Neural cell (in vitro differentiated cells): Measurements from ENCODE around the gene ZNF709. TPM values are rescaled to one million over a fixed set of nuclear protein-coding genes. Genes with fewer than 3 reads are reported as not detected.

Experiments
- H2AFZ ChIP-seq: fragments of 200-600, 300-800 bp; sonication (generic), shearing (Covaris generic); 2 replicates; pipeline ENCODE4 v1.6.0; 2014; ENCODE audit warnings: low read depth, mild to moderate bottlenecking, antibody characterized with exemption, low read length, moderate library complexity
- H3F3A ChIP-seq: fragments of 200-600 bp; shearing (Covaris generic); 2 replicates; pipeline ENCODE4 v1.6.1; 2016; ENCODE audit warnings: mild to moderate bottlenecking, moderate library complexity, mixed read lengths, antibody characterized with exemption, low read length; ENCODE audit not compliant: insufficient read depth, poor library complexity, severe bottlenecking
- H3K27ac ChIP-seq: fragments of 200-600, 300-800 bp; sonication (generic), shearing (Covaris generic); 2 replicates; pipeline ENCODE4 v1.5.1; 2014; ENCODE audit warnings: mild to moderate bottlenecking, low read length, moderate library complexity
- H3K27me3 ChIP-seq: fragments of 300-800, 200-600 bp; sonication (generic), shearing (Covaris generic); 2 replicates; pipeline ENCODE4 v1.6.0; 2014; ENCODE audit warnings: mild to moderate bottlenecking, low read depth, low read length, moderate library complexity; ENCODE audit not compliant: insufficient read depth
- H3K36me3 ChIP-seq: fragments of 300-800, 200-600 bp; sonication (generic), shearing (Covaris generic); 2 replicates; pipeline ENCODE4 v1.5.1; 2014; ENCODE audit warnings: mild to moderate bottlenecking, antibody characterized with exemption, low read length, moderate library complexity; ENCODE audit not compliant: insufficient read depth
- H3K4me2 ChIP-seq: fragments of 300-800, 200-600 bp; sonication (generic), shearing (Covaris generic); 2 replicates; pipeline ENCODE4 v1.6.0; 2014; ENCODE audit warnings: mild to moderate bottlenecking, low read length
- H3K4me3 ChIP-seq: fragments of 300-800, 200-600 bp; sonication (generic), shearing (Covaris generic); 2 replicates; pipeline ENCODE4 v1.5.1; 2014; ENCODE audit warnings: mild to moderate bottlenecking, low read length, moderate library complexity
- H3K79me2 ChIP-seq: fragments of 200-600 bp; shearing (Covaris generic); replicated peaks from 2 replicates; pipeline ENCODE4 v1.6.0; 2014; ENCODE audit warnings: mild to moderate bottlenecking, low read length, moderate library complexity; ENCODE audit not compliant: insufficient read depth
- H3K9ac ChIP-seq: fragments of 300-800, 200-600 bp; sonication (generic), shearing (Covaris generic); 2 replicates; pipeline ENCODE4 v1.6.1; 2016; ENCODE audit warnings: mild to moderate bottlenecking, low read length, mixed read lengths
- H3K9me2 ChIP-seq: fragments of 200-600 bp; shearing (Covaris generic); 2 replicates; pipeline ENCODE4 v1.6.1; 2016; ENCODE audit warnings: mild to moderate bottlenecking, low read length, mixed read lengths; ENCODE audit not compliant: insufficient read depth
- H3K9me3 ChIP-seq: fragments of 200-600, 300-800 bp; sonication (generic), shearing (Covaris generic); 2 replicates; pipeline ENCODE4 v1.6.1; 2016; ENCODE audit warnings: mild to moderate bottlenecking, mixed run types, low read length, moderate library complexity, mixed read lengths
- H4K20me1 ChIP-seq: fragments of 200-600 bp; shearing (Covaris generic); 2 replicates; pipeline ENCODE4 v1.6.1; 2016; ENCODE audit warnings: mild to moderate bottlenecking, mixed run types; ENCODE audit not compliant: insufficient read depth
- CTCF ChIP-seq: fragments of 450-650 bp; IDR thresholded peaks from 2 replicates; pipeline ENCODE4 v1.5.1; 2014; ENCODE audit warnings: antibody characterized with exemption, mild to moderate bottlenecking, moderate library complexity; ENCODE audit not compliant: poor library complexity, severe bottlenecking
- EP300 ChIP-seq: fragments of 450-650 bp; conservative IDR thresholded peaks from 2 replicates; pipeline ENCODE4 v1.6.1; 2014; ENCODE audit warnings: antibody characterized with exemption, mild to moderate bottlenecking, moderate library complexity; ENCODE audit not compliant: poor library complexity, severe bottlenecking
- EZH2 ChIP-seq: fragments of 200-600, 300-800 bp; shearing (Covaris generic), sonication (generic); IDR thresholded peaks from 2 replicates; pipeline ENCODE4 v1.6.1; 2014; ENCODE audit warnings: antibody characterized with exemption, low read length, borderline replicate concordance, mild to moderate bottlenecking; ENCODE audit not compliant: insufficient read depth, poor library complexity, severe bottlenecking
- MXI1 ChIP-seq: fragments of 450-650 bp; conservative IDR thresholded peaks from 2 replicates; pipeline ENCODE4 v1.6.1; 2014; ENCODE audit warnings: antibody characterized with exemption, mild to moderate bottlenecking; ENCODE audit not compliant: poor library complexity, severe bottlenecking
- POLR2AphosphoS5 ChIP-seq: IDR thresholded peaks from 2 replicates; pipeline ENCODE4 v1.6.1; 2012
- RAD21 ChIP-seq: fragments of 450-650 bp; conservative IDR thresholded peaks from 2 replicates; pipeline ENCODE4 v1.6.1; 2014; ENCODE audit warnings: antibody characterized with exemption, mild to moderate bottlenecking, moderate library complexity
- SMC3 ChIP-seq: fragments of 450-650 bp; conservative IDR thresholded peaks from 2 replicates; pipeline ENCODE4 v1.6.1; 2014; ENCODE audit warnings: antibody characterized with exemption, mild to moderate bottlenecking, moderate library complexity; ENCODE audit not compliant: poor library complexity
- TAF1 ChIP-seq: IDR thresholded peaks from 2 replicates; pipeline ENCODE4 v1.6.1; 2012; ENCODE audit warnings: low read depth
- polyA plus RNA-seq: library from polyadenylated mRNA; depleted of rRNA; stranded (reverse); fragments of >200 nt; gene quantifications from 2 replicates; pipeline ENCODE4 v1.2.3, GENCODE V29; 2014
- TF ChIP-seq, protein P1 (sequence below): IDR thresholded peaks from 2 replicates; pipeline ENCODE4 v1.6.1; 2012; ENCODE audit warnings: borderline replicate concordance

Gene ZNF709
- polyA plus RNA-seq, 1 donor from 2014 or later: 17.4 TPM

DNA sequence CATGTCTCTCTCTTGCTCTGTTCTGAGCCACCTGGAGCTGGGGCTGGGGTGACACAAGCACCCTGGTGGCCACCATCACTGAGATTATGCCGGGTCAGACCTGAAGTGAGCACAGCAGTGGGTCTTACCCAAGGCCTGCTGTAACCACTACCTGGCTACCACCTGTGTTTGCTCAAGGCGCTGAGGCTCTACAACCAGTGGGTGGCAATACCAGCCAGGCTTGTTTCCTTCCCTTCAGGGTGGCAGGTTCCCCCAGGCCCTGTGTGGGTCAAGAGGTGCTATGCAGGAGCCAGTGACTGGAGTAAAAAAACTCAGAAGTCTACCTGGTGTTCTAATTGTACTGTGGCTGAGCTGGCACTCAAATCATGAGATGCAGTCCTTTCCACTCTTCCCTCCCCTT lies 35.8 kb downstream of the ZNF709 start:
- no peaks in the 10 kb centered on the region for H3K27me3 ChIP-seq
- no peaks in the 10 kb centered on the region for H3K9me2 ChIP-seq
- no peaks in the 10 kb centered on the region for H3K79me2 ChIP-seq
- H3K27ac ChIP-seq: no peak overlapping the region
- no peak for TF ChIP-seq MXI1
- TF ChIP-seq POLR2AphosphoS5: no peak
- TF ChIP-seq EZH2: no peak
- TF ChIP-seq CTCF: no peak
- TF ChIP-seq, protein P1, sequence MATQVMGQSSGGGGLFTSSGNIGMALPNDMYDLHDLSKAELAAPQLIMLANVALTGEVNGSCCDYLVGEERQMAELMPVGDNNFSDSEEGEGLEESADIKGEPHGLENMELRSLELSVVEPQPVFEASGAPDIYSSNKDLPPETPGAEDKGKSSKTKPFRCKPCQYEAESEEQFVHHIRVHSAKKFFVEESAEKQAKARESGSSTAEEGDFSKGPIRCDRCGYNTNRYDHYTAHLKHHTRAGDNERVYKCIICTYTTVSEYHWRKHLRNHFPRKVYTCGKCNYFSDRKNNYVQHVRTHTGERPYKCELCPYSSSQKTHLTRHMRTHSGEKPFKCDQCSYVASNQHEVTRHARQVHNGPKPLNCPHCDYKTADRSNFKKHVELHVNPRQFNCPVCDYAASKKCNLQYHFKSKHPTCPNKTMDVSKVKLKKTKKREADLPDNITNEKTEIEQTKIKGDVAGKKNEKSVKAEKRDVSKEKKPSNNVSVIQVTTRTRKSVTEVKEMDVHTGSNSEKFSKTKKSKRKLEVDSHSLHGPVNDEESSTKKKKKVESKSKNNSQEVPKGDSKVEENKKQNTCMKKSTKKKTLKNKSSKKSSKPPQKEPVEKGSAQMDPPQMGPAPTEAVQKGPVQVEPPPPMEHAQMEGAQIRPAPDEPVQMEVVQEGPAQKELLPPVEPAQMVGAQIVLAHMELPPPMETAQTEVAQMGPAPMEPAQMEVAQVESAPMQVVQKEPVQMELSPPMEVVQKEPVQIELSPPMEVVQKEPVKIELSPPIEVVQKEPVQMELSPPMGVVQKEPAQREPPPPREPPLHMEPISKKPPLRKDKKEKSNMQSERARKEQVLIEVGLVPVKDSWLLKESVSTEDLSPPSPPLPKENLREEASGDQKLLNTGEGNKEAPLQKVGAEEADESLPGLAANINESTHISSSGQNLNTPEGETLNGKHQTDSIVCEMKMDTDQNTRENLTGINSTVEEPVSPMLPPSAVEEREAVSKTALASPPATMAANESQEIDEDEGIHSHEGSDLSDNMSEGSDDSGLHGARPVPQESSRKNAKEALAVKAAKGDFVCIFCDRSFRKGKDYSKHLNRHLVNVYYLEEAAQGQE: no peak
- TF ChIP-seq RAD21: no peak
- TF ChIP-seq EP300: no peak
- TF ChIP-seq TAF1: no peak
- TF ChIP-seq SMC3: no peak
- no peak overlapping the region for H2AFZ ChIP-seq
- no peaks in the 10 kb centered on the region for H3K36me3 ChIP-seq
- no peaks in the 10 kb centered on the region for H3F3A ChIP-seq
- H3K9me3 ChIP-seq: no peaks in the 10 kb centered on the region
- no peak overlapping the region for H3K9ac ChIP-seq
- no peak overlapping the region for H3K4me2 ChIP-seq
- no peaks in the 10 kb centered on the region for H4K20me1 ChIP-seq
- no peak overlapping the region for H3K4me3 ChIP-seq

DNA sequence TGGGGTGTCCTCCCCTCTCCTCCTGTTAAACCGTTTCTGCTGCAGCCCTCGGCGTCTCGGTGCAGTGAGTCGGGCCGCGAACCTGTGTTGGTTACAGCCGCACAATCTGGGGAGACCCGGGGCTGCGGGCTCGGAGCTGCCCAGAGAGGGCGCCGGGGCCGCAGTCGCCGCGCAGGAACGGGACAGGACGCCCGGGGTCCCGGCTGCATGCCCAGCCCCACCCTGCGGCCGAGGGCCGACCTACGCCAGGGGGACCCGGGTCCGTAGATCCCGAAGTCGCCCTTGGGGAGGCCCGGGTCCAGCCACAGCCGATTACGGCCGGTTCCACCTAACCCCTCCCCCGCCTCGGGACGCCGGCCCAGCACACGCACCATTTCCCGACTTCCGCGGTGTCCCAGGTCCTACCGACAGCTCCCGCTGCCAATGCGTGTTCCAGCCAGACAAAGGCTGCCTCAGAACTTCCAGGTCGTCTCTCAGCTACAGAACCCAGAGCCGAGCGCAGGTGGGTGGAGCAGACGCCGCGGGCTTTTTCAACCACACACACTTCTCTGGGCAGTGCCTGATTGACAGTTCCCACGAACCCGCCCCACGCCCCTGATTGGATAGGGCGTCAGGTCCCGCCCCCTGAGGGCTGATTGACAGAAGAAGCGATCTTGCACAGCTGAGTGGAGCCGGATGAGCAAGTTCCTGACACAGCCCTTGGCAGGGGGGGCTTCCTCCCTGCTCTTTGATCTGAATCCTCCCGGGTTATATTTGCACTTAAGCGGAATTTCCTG lies 43.9 kb downstream of the ZNF709 start, which contains the start of gene ZNF443:
Gene ZNF443 (minus strand): TSS at position 481 of the 776 bp plus-strand sequence. CDS start 107 bp downstream, at position 374.
- TF ChIP-seq EZH2 (no peak), EP300 (peak; percentile 48), MXI1 (peak; percentile 95), POLR2AphosphoS5 (peak; percentile 90), TAF1 (peak; percentile 76), CTCF (no peak), RAD21 (peak; percentile 37), SMC3 (peak; percentile 53)
- TF ChIP-seq, protein P1: peak; percentile 76
- no peaks in the 10 kb centered on the region for H3K27me3 ChIP-seq
- no peaks in the 10 kb centered on the region for H3F3A ChIP-seq
- H3K9me2 ChIP-seq: no peaks in the 10 kb centered on the region
- H3K4me3 ChIP-seq: peak within 1 kb of the TSS; percentile 75
- no peaks in the 10 kb centered on the region for H4K20me1 ChIP-seq
- H3K9ac ChIP-seq: peak within 1 kb of the TSS; percentile 71
- no peaks in the 10 kb centered on the region for H3K36me3 ChIP-seq
- peaks cover 13% of the 10 kb centered on the region for H3K79me2 ChIP-seq
- H2AFZ ChIP-seq: no peak within 1 kb of the TSS
- H3K9me3 ChIP-seq: no peaks in the 10 kb centered on the region
- peak within 1 kb of the TSS; percentile 68 for H3K27ac ChIP-seq
- H3K4me2 ChIP-seq: no peak within 1 kb of the TSS
